H9 (cell line): ENCODE results near the gene TIRAP. TPM values are rescaled to one million over a fixed set of nuclear protein-coding genes. Genes with fewer than 3 reads are reported as not detected.

Source experiments
- DNase-seq: peaks from one replicate; pipeline ENCODE4 v3.0.0-alpha.2; 2017
- H2AFZ ChIP-seq: one replicate; pipeline ENCODE4 v1.6.1; 2013; ENCODE audit warnings: mild to moderate bottlenecking, low read length, control low read depth, moderate library complexity
- H2AK5ac ChIP-seq: 2 replicates; pipeline ENCODE4 v1.6.1; 2013; ENCODE audit warnings: low read length, control low read depth, mixed read lengths; ENCODE audit not compliant: insufficient read length
- H2BK120ac ChIP-seq: one replicate; pipeline ENCODE4 v1.6.1; 2013; ENCODE audit warnings: low read depth, mild to moderate bottlenecking, low read length, control low read depth, inconsistent platforms; ENCODE audit not compliant: poor library complexity, severe bottlenecking
- H2BK12ac ChIP-seq: 2 replicates; pipeline ENCODE4 v1.6.1; 2013; ENCODE audit warnings: low read length, control low read depth, mixed read lengths, low read depth; ENCODE audit not compliant: insufficient read length
- H2BK15ac ChIP-seq: 2 replicates; pipeline ENCODE4 v1.6.1; 2013; ENCODE audit warnings: low read depth, low read length, control low read depth
- H2BK20ac ChIP-seq: one replicate; pipeline ENCODE4 v1.6.1; 2013; ENCODE audit warnings: low read depth, mild to moderate bottlenecking, low read length, control low read depth, inconsistent platforms; ENCODE audit not compliant: poor library complexity, severe bottlenecking
- H2BK5ac ChIP-seq: 2 replicates; pipeline ENCODE4 v1.6.1; 2013; ENCODE audit warnings: low read length, control low read depth, mixed read lengths; ENCODE audit not compliant: insufficient read length
- H3K14ac ChIP-seq: 2 replicates; pipeline ENCODE4 v1.6.1; 2013; ENCODE audit warnings: low read length, control low read depth; ENCODE audit not compliant: insufficient read depth
- H3K18ac ChIP-seq: 2 replicates; pipeline ENCODE4 v1.6.1; 2013; ENCODE audit warnings: low read depth, mild to moderate bottlenecking, mixed read lengths, low read length, control low read depth; ENCODE audit not compliant: insufficient read length
- H3K23ac ChIP-seq: 2 replicates; pipeline ENCODE4 v1.6.1; 2013; ENCODE audit warnings: low read length, control low read depth, mixed read lengths, low read depth; ENCODE audit not compliant: insufficient read length
- H3K23me2 ChIP-seq: 2 replicates; pipeline ENCODE4 v1.6.1; 2013; ENCODE audit warnings: low read depth, mild to moderate bottlenecking, mixed read lengths, low read length, control low read depth; ENCODE audit not compliant: insufficient read length, poor library complexity, severe bottlenecking
- H3K27ac ChIP-seq: 2 replicates; pipeline ENCODE4 v1.5.1; 2013; ENCODE audit warnings: low read length, control low read depth, mixed read lengths, low read depth; ENCODE audit not compliant: insufficient read length
- H3K27me3 ChIP-seq: 2 replicates; pipeline ENCODE4 v1.6.1; 2013; ENCODE audit warnings: low read length, control low read depth, inconsistent platforms; ENCODE audit not compliant: insufficient read depth
- H3K4ac ChIP-seq: 2 replicates; pipeline ENCODE4 v1.6.1; 2013; ENCODE audit warnings: low read depth, mild to moderate bottlenecking, control low read depth, inconsistent platforms, low read length, moderate library complexity
- H3K4me1 ChIP-seq: 2 replicates; pipeline ENCODE4 v1.6.1; 2013; ENCODE audit warnings: low read length, control low read depth, inconsistent platforms; ENCODE audit not compliant: insufficient read depth
- H3K4me2 ChIP-seq: 2 replicates; pipeline ENCODE4 v1.6.1; 2013; ENCODE audit warnings: low read length, control low read depth, mixed read lengths; ENCODE audit not compliant: insufficient read length, insufficient read depth
- H3K56ac ChIP-seq: 2 replicates; pipeline ENCODE4 v1.6.1; 2013; ENCODE audit warnings: low read depth, mild to moderate bottlenecking, mixed read lengths, low read length, control low read depth; ENCODE audit not compliant: insufficient read length
- H3K79me1 ChIP-seq: 2 replicates; pipeline ENCODE4 v1.6.1; 2013; ENCODE audit warnings: low read depth, mild to moderate bottlenecking, moderate library complexity, low read length, control low read depth, inconsistent platforms; ENCODE audit not compliant: insufficient read depth, poor library complexity, severe bottlenecking
- H3K79me2 ChIP-seq: 2 replicates; pipeline ENCODE4 v1.6.1; 2013; ENCODE audit warnings: low read length, control low read depth, inconsistent platforms; ENCODE audit not compliant: insufficient read depth
- H3K9ac ChIP-seq: 2 replicates; pipeline ENCODE4 v1.6.1; 2013; ENCODE audit warnings: low read length, control low read depth, mixed read lengths; ENCODE audit not compliant: insufficient read length; ENCODE audit errors: extremely low read depth
- H3K9me3 ChIP-seq: one replicate; pipeline ENCODE4 v1.6.1; 2013; ENCODE audit warnings: low read depth, low read length, inconsistent platforms; ENCODE audit not compliant: control insufficient read depth
- H3T11ph ChIP-seq: one replicate; pipeline ENCODE4 v1.6.1; 2013; ENCODE audit warnings: mild to moderate bottlenecking, low read length, control low read depth, inconsistent platforms
- H4K20me1 ChIP-seq: one replicate; pipeline ENCODE4 v1.6.1; 2013; ENCODE audit not compliant: control insufficient read depth, insufficient read length, insufficient read depth
- H4K5ac ChIP-seq: 2 replicates; pipeline ENCODE4 v1.6.1; 2013; ENCODE audit warnings: low read depth, mild to moderate bottlenecking, mixed read lengths, low read length, control low read depth; ENCODE audit not compliant: insufficient read length
- H4K8ac ChIP-seq: replicated peaks from 2 replicates; pipeline ENCODE4 v1.6.1; 2013; ENCODE audit warnings: low read length, control low read depth, mixed read lengths, low read depth; ENCODE audit not compliant: insufficient read length
- H4K91ac ChIP-seq: 2 replicates; pipeline ENCODE4 v1.6.1; 2013; ENCODE audit warnings: low read depth, mild to moderate bottlenecking, moderate library complexity, mixed read lengths, low read length, control low read depth; ENCODE audit not compliant: insufficient read length
- H3K27ac Mint-ChIP-seq, 3 experiments: 2 replicates in 2 of 3; 3 replicates in 1 of 3; pipeline ENCODE4 v1.8.0; 2020 to 2021; ENCODE audit warnings: mixed read lengths in 3 of 3, mild to moderate bottlenecking in 1 of 3, moderate library complexity in 1 of 3
- H3K27me3 Mint-ChIP-seq: 2 replicates; pipeline ENCODE4 v1.8.0; 2021; ENCODE audit warnings: low read depth, mild to moderate bottlenecking, moderate library complexity, mixed read lengths
- H3K36me3 Mint-ChIP-seq, 3 experiments: 2 replicates in 2 of 3; 3 replicates in 1 of 3; pipeline ENCODE4 v1.8.0; 2020 to 2021; ENCODE audit warnings: low read depth in 3 of 3, mixed read lengths in 3 of 3; ENCODE audit not compliant: insufficient read depth in 1 of 3
- H3K4me1 Mint-ChIP-seq, 2 experiments: 2 replicates each; pipeline ENCODE4 v1.8.0; 2020; ENCODE audit warnings: mixed read lengths in 2 of 2
- H3K4me3 Mint-ChIP-seq, 2 experiments: 2 replicates in 1 of 2; 3 replicates in 1 of 2; pipeline ENCODE4 v1.8.0; 2020 to 2021; ENCODE audit warnings: mild to moderate bottlenecking in 2 of 2, mixed read lengths in 2 of 2, moderate library complexity in 1 of 2
- H3K9me3 Mint-ChIP-seq, 2 experiments: 2 replicates in 1 of 2; 3 replicates in 1 of 2; pipeline ENCODE4 v1.8.0; 2020; ENCODE audit warnings: mild to moderate bottlenecking in 2 of 2, mixed read lengths in 2 of 2, moderate library complexity in 1 of 2
- CTCF ChIP-seq: fragments of 200-600 bp; sonication (generic); conservative IDR thresholded peaks from 3 replicates; pipeline ENCODE4 v1.8.0; 2021; ENCODE audit warnings: antibody characterized with exemption, mild to moderate bottlenecking
- WGBS: extraction: QIAGEN DNeasy Blood & Tissue Kit; methylation state at CpG from one replicate; pipeline ENCODE4 v1.1.7; 2013; ENCODE audit warnings: missing lambda C conversion rate, low lambda C conversion rate, mixed read lengths; ENCODE audit not compliant: insufficient read length; ENCODE audit errors: extremely low coverage; 5-methylcytosine and 5-hydroxymethylcytosine counted together
- total RNA-seq: library from RNA; stranded (reverse); gene quantifications from 2 replicates; pipeline ENCODE4 v1.2.1, GENCODE V29; 2021

TIRAP gene
- total RNA-seq, 1 experiment from 2014 or later: 7.0 TPM

GRCh38 chr11:126317756-126318573, 35.1 kb downstream of the TIRAP start:
- peak overlapping the region in 1 of 3 experiments; percentile 53; a peak in 1 of 7 replicates for H3K27ac Mint-ChIP-seq
- no CpG with 5 or more reads among the region's 14 CpGs for WGBS

More at GRCh38 chr11:126317756-126318573, 35.1 kb downstream of the TIRAP start:
- Histone ChIP-seq H3K9me3 (no peaks in the 10 kb centered on the region), H4K5ac (no peak overlapping the region), H4K8ac (peak overlapping the region; percentile 57), H2AK5ac (peak overlapping the region; percentile 33), H2BK12ac (no peak overlapping the region), H3K23ac (no peak overlapping the region), H2AFZ (no peak overlapping the region), H3K79me2 (no peaks in the 10 kb centered on the region), H3K4ac (no peak overlapping the region), H3K4me1 (no peaks in the 10 kb centered on the region), H3T11ph (no peak overlapping the region), H2BK20ac (no peak overlapping the region), H3K9ac (no peak overlapping the region), H4K91ac (no peak overlapping the region), H3K56ac (no peak overlapping the region), H3K14ac (no peak overlapping the region), H2BK15ac (no peak overlapping the region), H3K79me1 (no peaks in the 10 kb centered on the region), H3K18ac (no peak overlapping the region), H3K27me3 (no peaks in the 10 kb centered on the region), H3K23me2 (no peaks in the 10 kb centered on the region), H3K27ac (no peak overlapping the region), H2BK120ac (no peak overlapping the region), H4K20me1 (peaks cover 2% of the 10 kb centered on the region), H3K4me2 (no peak overlapping the region), H2BK5ac (no peak overlapping the region)
- no peak for DNase-seq
- no peaks in the 10 kb centered on the region; the same call in 1 of the 2 replicates for H3K27me3 Mint-ChIP-seq
- H3K36me3 Mint-ChIP-seq: peaks cover 9 to 23% (median 22%) of the 10 kb centered on the region in 3 experiments; a peak in 6 of 7 replicates
- no peaks in the 10 kb centered on the region for H3K9me3 Mint-ChIP-seq
- no peaks in the 10 kb centered on the region for H3K4me1 Mint-ChIP-seq
- no peak overlapping the region for H3K4me3 Mint-ChIP-seq
- no peak for TF ChIP-seq CTCF
